K562 (cell line): Measurements from ENCODE around the gene NLRP12. TPM values are rescaled to one million over a fixed set of nuclear protein-coding genes. Genes with fewer than 3 reads are reported as not detected.

Experiments
- ATAC-seq: fragments of 200-7000 bp; cut with Tn5 transposase; 3 replicates; pipeline ENCODE4 v1.9.1; 2020; ENCODE audit warnings: moderate library complexity
- BruUV-seq: library from RNA; stranded (reverse); fragments of 400-500 nt; replicated peaks from 2 replicates; lab custom pipeline; 2021; lab: Mats Ljungman, UMichigan
- CTCF ChIA-PET: fragments of 300-600 bp; formaldehyde crosslinking; extraction: SDS; loops from one replicate; lab custom pipeline; 2021; ENCODE audit warnings: low intra/inter-chr PET ratio; lab: Yijun Ruan, JAX
- POLR2A ChIA-PET: fragments of 300-600, 350-650 bp; sonication (Branson Sonifier 250); formaldehyde crosslinking; extraction: SDS; loops from one replicate; lab custom pipeline; 2021; ENCODE audit warnings: antibody characterized with exemption, inconsistent platforms; lab: Yijun Ruan, JAX
- DNase-seq, 4 experiments: peaks; one replicate each; pipeline versions ENCODE4 v3.0.0 to v3.0.0-alpha.2; 2011 to 2018; ENCODE audit warnings: low spot score in 3 of 4, mixed read lengths in 3 of 4; ENCODE audit errors: extremely low read depth in 1 of 4
- FAIRE-seq: peaks from 2 replicates; lab custom pipeline; 2011; peaks lifted over from hg19 to GRCh38; lab: Jason Lieb, UNC
- H2AFZ ChIP-seq: 2 replicates; pipeline ENCODE4 v1.6.0; 2011; ENCODE audit warnings: low read depth, low read length, control low read depth, inconsistent platforms
- H3K27ac ChIP-seq: fragments of 200-600 bp; 3 replicates; pipeline ENCODE4 v1.8.0; 2011; ENCODE audit warnings: low read depth, mild to moderate bottlenecking, control low read depth, inconsistent platforms, low read length, moderate library complexity, mixed read lengths; ENCODE audit errors: extremely low read depth
- H3K27me3 ChIP-seq, 2 experiments: fragments of 300-600 bp in 1 of 2; 2 replicates in 1 of 2; 3 replicates in 1 of 2; pipeline versions ENCODE4 v1.6.0 to v1.8.0; 2011; ENCODE audit warnings: inconsistent platforms in 2 of 2, low read length in 2 of 2, mild to moderate bottlenecking in 1 of 2, mixed read lengths in 1 of 2, moderate library complexity in 1 of 2; ENCODE audit not compliant: control insufficient read depth in 2 of 2, insufficient read depth in 2 of 2
- H3K36me3 ChIP-seq: fragments of 300-600 bp; 3 replicates; pipeline ENCODE4 v1.8.0; 2011; ENCODE audit warnings: mild to moderate bottlenecking, low read length, inconsistent platforms; ENCODE audit not compliant: control insufficient read depth, insufficient read depth
- H3K4me1 ChIP-seq, 2 experiments: fragments of 200-600 bp in 1 of 2; replicated peaks in 1 of 2; 2 replicates in 1 of 2; 3 replicates in 1 of 2; pipeline versions ENCODE4 v1.5.1 to v1.8.0; 2011; ENCODE audit warnings: inconsistent platforms in 2 of 2, low read length in 2 of 2, mild to moderate bottlenecking in 1 of 2, mixed read lengths in 1 of 2, moderate library complexity in 1 of 2; ENCODE audit not compliant: control insufficient read depth in 2 of 2, insufficient read depth in 2 of 2
- H3K4me2 ChIP-seq: 2 replicates; pipeline ENCODE4 v1.6.1; 2011; ENCODE audit warnings: low read length, control low read depth, inconsistent platforms, mixed read lengths; ENCODE audit not compliant: insufficient read depth
- H3K4me3 ChIP-seq: fragments of 200-600 bp; sonication (generic), shearing (Covaris generic); 2 replicates; pipeline ENCODE4 v1.5.1; 2016; ENCODE audit warnings: control low read depth, inconsistent platforms
- H3K79me2 ChIP-seq: fragments of 200-600 bp; 3 replicates; pipeline ENCODE4 v1.8.0; 2011; ENCODE audit warnings: low read length, inconsistent platforms; ENCODE audit not compliant: control insufficient read depth, insufficient read depth
- H3K9ac ChIP-seq, 2 experiments: 2 replicates each; pipeline versions ENCODE4 v1.6.0 to v1.6.1; 2011; ENCODE audit warnings: low read depth in 2 of 2, low read length in 2 of 2, control low read depth in 1 of 2, inconsistent platforms in 1 of 2, mild to moderate bottlenecking in 1 of 2, mixed read lengths in 1 of 2; ENCODE audit not compliant: insufficient read depth in 1 of 2
- H3K9me1 ChIP-seq: one replicate; pipeline ENCODE4 v1.6.0; 2011; ENCODE audit warnings: inconsistent platforms, mild to moderate bottlenecking, low read length, moderate library complexity; ENCODE audit not compliant: control insufficient read depth, insufficient read depth
- H3K9me3 ChIP-seq: replicated peaks from 2 replicates; pipeline ENCODE4 v1.5.1; 2011; ENCODE audit warnings: low read depth, low read length, inconsistent platforms; ENCODE audit not compliant: control insufficient read depth, insufficient read depth
- H4K20me1 ChIP-seq: replicated peaks from 2 replicates; pipeline ENCODE4 v1.6.1; 2011; ENCODE audit warnings: low read length, inconsistent platforms, mixed read lengths; ENCODE audit not compliant: control insufficient read depth, insufficient read depth
- CEBPG ChIP-seq, 3 experiments: fragments of 200-800 bp in 1 of 3; sonication (Bioruptor generic) in 1 of 3; sonication (generic) in 1 of 3; formaldehyde crosslinking in 1 of 3; IDR thresholded peaks in 2 of 3; conservative IDR thresholded peaks in 1 of 3; 2 replicates each; pipeline versions ENCODE4 v1.6.1 to v1.8.0; 2016 to 2022; ENCODE audit warnings: missing compliant biosample characterization in 2 of 3, missing genetic modification characterization in 2 of 3, mild to moderate bottlenecking in 1 of 3, missing genetic modification reagents in 1 of 3
- CTCF ChIP-seq, 3 experiments: IDR thresholded peaks in 2 of 3; conservative IDR thresholded peaks in 1 of 3; 2 replicates each; pipeline ENCODE4 v1.5.1; 2011 to 2012; ENCODE audit warnings: low read length in 3 of 3, mild to moderate bottlenecking in 3 of 3, control low read depth in 2 of 3, improper control_type of control experiment in 1 of 3, inconsistent platforms in 1 of 3, low read depth in 1 of 3, mixed read lengths in 1 of 3, moderate library complexity in 1 of 3; ENCODE audit not compliant: insufficient read depth in 2 of 3
- ESRRB ChIP-seq: fragments of 250-450 bp; sonication (Bioruptor Pico); IDR thresholded peaks from 2 replicates; pipeline ENCODE4 v1.5.0; 2020; ENCODE audit warnings: mild to moderate bottlenecking, moderate library complexity, borderline replicate concordance
- HMGN3 ChIP-seq: IDR thresholded peaks from 2 replicates; pipeline ENCODE4 v1.6.1; 2011; ENCODE audit warnings: borderline replicate concordance, low read depth, mild to moderate bottlenecking, mixed read lengths, low read length; ENCODE audit not compliant: insufficient read length; ENCODE audit errors: extremely low read depth
- KAT7 ChIP-seq: sonication (generic); formaldehyde crosslinking; IDR thresholded peaks from 2 replicates; pipeline ENCODE4 v1.8.0; 2022; ENCODE audit warnings: missing genetic modification reagents, mild to moderate bottlenecking, borderline replicate concordance
- KLF13 ChIP-seq: fragments of 450-650 bp; IDR thresholded peaks from 2 replicates; pipeline ENCODE4 v1.6.1; 2016; ENCODE audit warnings: missing genetic modification characterization, low read depth, mild to moderate bottlenecking, missing compliant biosample characterization, moderate library complexity, borderline replicate concordance
- NFIC ChIP-seq: fragments of 450-650 bp; IDR thresholded peaks from 2 replicates; pipeline ENCODE4 v1.6.1; 2017; ENCODE audit warnings: mild to moderate bottlenecking, inconsistent platforms
- RFX7 ChIP-seq: fragments of 250-450 bp; sonication (Bioruptor Pico); IDR thresholded peaks from 2 replicates; pipeline ENCODE4 v1.5.1; 2021; ENCODE audit warnings: mild to moderate bottlenecking
- TAF9B ChIP-seq: fragments of 450-650 bp; IDR thresholded peaks from 2 replicates; pipeline ENCODE4 v1.6.1; 2018; ENCODE audit warnings: mild to moderate bottlenecking; ENCODE audit not compliant: partially characterized antibody
- ZBTB12 ChIP-seq: fragments of 250-450 bp; sonication (Bioruptor Pico); IDR thresholded peaks from 2 replicates; pipeline ENCODE4 v1.4.0; 2020
- ZBTB8A ChIP-seq: fragments of 450-650 bp; IDR thresholded peaks from 2 replicates; pipeline ENCODE4 v1.6.1; 2018; ENCODE audit warnings: mild to moderate bottlenecking, moderate library complexity; ENCODE audit not compliant: partially characterized antibody
- ZNF507 ChIP-seq: conservative IDR thresholded peaks from 2 replicates; pipeline ENCODE4 v1.6.1; 2017; ENCODE audit warnings: missing genetic modification characterization, missing compliant biosample characterization
- WGBS: fragments of 100-300 bp; shearing (Covaris generic); methylation state at CpG from one replicate; pipeline ENCODE4 v1.1.6; 2016; ENCODE audit warnings: low coverage, mixed read lengths; ENCODE audit not compliant: insufficient coverage; ENCODE audit errors: missing lambda C conversion rate; 5-methylcytosine and 5-hydroxymethylcytosine counted together
- in situ Hi-C: fragments of 300-500 bp; cut with MboI; formaldehyde crosslinking; loops from 4 replicates; pipeline ENCODE4 v1.15.0; 2018; ENCODE audit warnings: inconsistent platforms, mixed read lengths
- intact Hi-C: fragments of 100-400 bp; cut with micrococcal nuclease; formaldehyde crosslinking; loops from 2 replicates; pipeline ENCODE4 v1.14.2; 2022
- polyA plus RNA-seq, 8 experiments: library from polyadenylated mRNA; depleted of rRNA in 4 of 8; stranded (reverse) in 5 of 8; unstranded in 3 of 8; fragments of >200 nt; fragmentation: Nextera tagmentation in 2 of 8; fragmentation: Illumina TruSeq in 1 of 8; extraction: Ambion mirVana in 2 of 8; extraction: Trizol in 1 of 8; gene quantifications; 2 replicates each; pipeline versions ENCODE4 v1.2.1 to v1.2.3, GENCODE V29; 2011 to 2014; ENCODE audit warnings: inconsistent platforms in 1 of 8, missing spikeins in 1 of 8
- total RNA-seq, 7 experiments: library from RNA; depleted of rRNA in 6 of 7; stranded (reverse); fragments of >200 nt in 6 of 7; fragmentation: Illumina TruSeq in 2 of 7; extraction: Trizol in 2 of 7; gene quantifications; 2 replicates each; pipeline versions ENCODE4 v1.2.1 to v1.2.3, GENCODE V29; 2011 to 2021; ENCODE audit warnings: low replicate concordance in 1 of 7

The NLRP12 gene
- total and polyA plus RNA-seq, 9 of the 15 experiments (the other 6 are each of a cell fraction or from before 2014, with no cell fraction given), result not detected

- no peak for FAIRE-seq
- H3K27ac ChIP-seq, result no peak overlapping the region
- POLR2A ChIA-PET, result no interaction called here
- in situ Hi-C loops (no loop called here), intact Hi-C loops (no loop called here)
- CTCF ChIA-PET, result no interaction called here
- TF ChIP-seq ZBTB8A (no peak), CTCF (IDR thresholded peaks at IDR 0.05 in 2 of 3, conservative IDR thresholded peaks at IDR 0.05 in 1 of 3; ENCODE audit: insufficient read depth in 2 of 3, low read depth in 1 of 3, low read length in 3 of 3) (peak; percentile 26 to 42 (median 41); a peak in 5 of 6 replicates), NFIC (peak; percentile 53)
- peaks cover 0 to 36% of the 10 kb centered on the region in 2 experiments; a peak in 3 of 5 replicates for H3K27me3 ChIP-seq
- WGBS, result 0% methylated on average over 7 of the region's 7 CpGs
- no peak overlapping the region for H2AFZ ChIP-seq
- H3K9ac ChIP-seq, result no peak overlapping the region
- peak; percentile 59 for ATAC-seq
- H3K4me1 ChIP-seq, result no peaks in the 10 kb centered on the region
- H3K36me3 ChIP-seq, result no peaks in the 10 kb centered on the region
- H3K9me1 ChIP-seq, result no peaks in the 10 kb centered on the region
- no TSS peak for BruUV-seq
- no peaks in the 10 kb centered on the region for H3K79me2 ChIP-seq
- peak in 2 of 4 experiments; percentile 10 to 17 for DNase-seq
- H4K20me1 ChIP-seq, result no peaks in the 10 kb centered on the region
- H3K9me3 ChIP-seq, result no peaks in the 10 kb centered on the region
- H3K4me2 ChIP-seq, result no peak overlapping the region
- H3K4me3 ChIP-seq, result no peak overlapping the region
Observed at GRCh38 chr19:53812335-53812734, 11.8 kb downstream of the NLRP12 start.

- ChIA-PET CTCF (interaction anchor here (0.7 kb wide), 1 partner anchor 186 kb away, joined by 3 read pairs; no protein-coding TSS in a partner anchor), POLR2A (interaction anchor here (0.6 to 1.1 kb wide), 2 partner anchors 48 to 225 kb away, joined by 3 read pairs; no protein-coding TSS in a partner anchor)
- BruUV-seq, result no TSS peak
- peak in 1 of 4 experiments; percentile 3 for DNase-seq
- Histone ChIP-seq H4K20me1 (no peaks in the 10 kb centered on the region), H2AFZ (no peak overlapping the region), H3K9ac (no peak overlapping the region), H3K9me1 (no peaks in the 10 kb centered on the region), H3K4me1 (no peaks in the 10 kb centered on the region), H3K9me3 (no peaks in the 10 kb centered on the region), H3K4me3 (no peak overlapping the region), H3K27ac (no peak overlapping the region), H3K79me2 (no peaks in the 10 kb centered on the region), H3K4me2 (no peak overlapping the region), H3K27me3 (peaks cover 0 to 41% of the 10 kb centered on the region in 2 experiments; a peak in 3 of 5 replicates), H3K36me3 (no peaks in the 10 kb centered on the region)
- in situ Hi-C loops, result no loop called here
- ATAC-seq, result no peak
- FAIRE-seq, result no peak
- WGBS, result 2% methylated on average over 15 of the region's 21 CpGs
- intact Hi-C loops, result no loop called here
- TF ChIP-seq CEBPG (CRISPR knock-in tag; IDR thresholded peaks at IDR 0.05) (no peak), CEBPG (tag; conservative IDR thresholded peaks at IDR 0.05 in 1 of 2, IDR thresholded peaks at IDR 0.05 in 1 of 2) (no peak), TAF9B (no peak), ZBTB12 (CRISPR knock-in tag) (no peak), KLF13 (no peak), KAT7 (CRISPR knock-in tag) (no peak), HMGN3 (no peak), RFX7 (no peak), ESRRB (no peak), ZNF507 (tag) (no peak)
Observed at GRCh38 chr19:53810891-53811290, 13.2 kb downstream of the NLRP12 start.
